Endothelial cell (in vitro differentiated cells): ENCODE results near the gene ST6GAL1. TPM values are rescaled to one million over a fixed set of nuclear protein-coding genes. Genes with fewer than 3 reads are reported as not detected.

Source experiments
- DNase-seq: peaks from one replicate; pipeline ENCODE4 v3.0.0; 2021; ENCODE audit warnings: low spot score
- H3K27ac Mint-ChIP-seq: one replicate; pipeline ENCODE4 v1.8.0; 2021; ENCODE audit warnings: mixed read lengths, inconsistent platforms; ENCODE audit not compliant: unreplicated experiment
- H3K27me3 Mint-ChIP-seq: one replicate; pipeline ENCODE4 v1.8.0; 2021; ENCODE audit warnings: mild to moderate bottlenecking, moderate library complexity, mixed read lengths, inconsistent platforms; ENCODE audit not compliant: unreplicated experiment
- H3K36me3 Mint-ChIP-seq: one replicate; pipeline ENCODE4 v1.8.0; 2021; ENCODE audit warnings: mild to moderate bottlenecking, low read depth, mixed read lengths, inconsistent platforms; ENCODE audit not compliant: unreplicated experiment
- H3K4me1 Mint-ChIP-seq: one replicate; pipeline ENCODE4 v1.8.0; 2021; ENCODE audit warnings: mild to moderate bottlenecking, mixed read lengths, inconsistent platforms; ENCODE audit not compliant: unreplicated experiment
- H3K4me3 Mint-ChIP-seq: one replicate; pipeline ENCODE4 v1.8.0; 2021; ENCODE audit warnings: mild to moderate bottlenecking, mixed read lengths, inconsistent platforms; ENCODE audit not compliant: unreplicated experiment
- H3K9me3 Mint-ChIP-seq: one replicate; pipeline ENCODE4 v1.8.0; 2021; ENCODE audit warnings: mixed read lengths, inconsistent platforms; ENCODE audit not compliant: unreplicated experiment
- CTCF ChIP-seq: fragments of 200-600 bp; sonication (generic); IDR thresholded peaks from one replicate; pipeline ENCODE4 v1.5.0; 2021; ENCODE audit warnings: antibody characterized with exemption; ENCODE audit not compliant: unreplicated experiment
- total RNA-seq: library from RNA; stranded (reverse); fragmentation: NEBNext Ultra II Directional; extraction: Animal tissue kit (Norgen Biotek cat#: 25700); gene quantifications from one replicate; pipeline ENCODE4 v1.2.1, GENCODE V29; 2021; ENCODE audit not compliant: unreplicated experiment

ST6GAL1 gene
- total RNA-seq, 1 donor from 2014 or later = 82.4 TPM

- Mint-ChIP-seq H3K36me3 (peaks cover 15% of the 10 kb centered on the region), H3K4me3 (peak overlapping the region; percentile 15), H3K27ac (no peak overlapping the region), H3K9me3 (no peaks in the 10 kb centered on the region), H3K27me3 (peaks cover 5% of the 10 kb centered on the region), H3K4me1 (peaks cover 31% of the 10 kb centered on the region)
- TF ChIP-seq CTCF = no peak
- no peak for DNase-seq
Measured at GRCh38 chr3:186935133-186935532, 4.8 kb downstream of the ST6GAL1 start.

- no peak for DNase-seq
- Mint-ChIP-seq H3K36me3 (peaks cover 15% of the 10 kb centered on the region), H3K4me3 (no peak overlapping the region), H3K27me3 (peaks cover 6% of the 10 kb centered on the region), H3K9me3 (no peaks in the 10 kb centered on the region), H3K27ac (no peak overlapping the region), H3K4me1 (peaks cover 40% of the 10 kb centered on the region)
- TF ChIP-seq CTCF = no peak
Measured at GRCh38 chr3:186937017-186937875, 6.9 kb downstream of the ST6GAL1 start.

- Mint-ChIP-seq H3K27me3 (peaks cover 5% of the 10 kb centered on the region), H3K9me3 (no peaks in the 10 kb centered on the region), H3K4me1 (peaks cover 31% of the 10 kb centered on the region), H3K36me3 (peaks cover 15% of the 10 kb centered on the region), H3K27ac (no peak overlapping the region), H3K4me3 (no peak overlapping the region)
- no peak for TF ChIP-seq CTCF
- DNase-seq = no peak
Measured at GRCh38 chr3:186938716-186939115, 8.4 kb downstream of the ST6GAL1 start.

- Mint-ChIP-seq H3K36me3 (peaks cover 22% of the 10 kb centered on the region), H3K27ac (no peak overlapping the region)
Measured at GRCh38 chr3:186939536-186939935, 9.2 kb downstream of the ST6GAL1 start.

More at GRCh38 chr3:186939536-186939935, 9.2 kb downstream of the ST6GAL1 start:
- H3K4me1 Mint-ChIP-seq = peaks cover 30% of the 10 kb centered on the region
- no peak overlapping the region for H3K4me3 Mint-ChIP-seq
- TF ChIP-seq CTCF = no peak
- H3K27me3 Mint-ChIP-seq = peaks cover 5% of the 10 kb centered on the region
- H3K9me3 Mint-ChIP-seq = no peaks in the 10 kb centered on the region
- DNase-seq = no peak
